Skin epidermis (tissue), 12 donors: ENCODE measurements around the gene MET.
A peak's percentile ranks its signal among the peaks of the same experiment; 100 is the strongest.

Source experiments
- H3K27ac ChIP-seq, 21 experiments: fragments of 200-600 bp; sonication (generic) in 11 of 21; one replicate each; pipeline ENCODE4 v1.5.0; 2020; ENCODE audit warnings: mild to moderate bottlenecking in 3 of 21, inconsistent platforms in 2 of 21, moderate library complexity in 2 of 21
- H3K4me3 ChIP-seq, 7 experiments: fragments of 200-600 bp; sonication (generic) in 2 of 7; one replicate each; pipeline ENCODE4 v1.5.0; 2020; ENCODE audit warnings: inconsistent platforms in 2 of 7, mild to moderate bottlenecking in 2 of 7, moderate library complexity in 1 of 7

The MET gene

GRCh38 chr7:116828281-116828680 lies 156.3 kb downstream of the MET start:
- H3K4me3 ChIP-seq: no peak overlapping the region
- H3K27ac ChIP-seq: no peak overlapping the region

GRCh38 chr7:116829041-116829440 lies 157.0 kb downstream of the MET start:
- Histone ChIP-seq H3K4me3 (no peak overlapping the region), H3K27ac (no peak overlapping the region)

GRCh38 chr7:116829493-116829892 lies 157.5 kb downstream of the MET start:
- no peak overlapping the region for H3K27ac ChIP-seq
- H3K4me3 ChIP-seq: no peak overlapping the region

- H3K4me3 ChIP-seq: no peak overlapping the region
- H3K27ac ChIP-seq: no peak overlapping the region
Measured at GRCh38 chr7:116832692-116833091, 160.7 kb downstream of the MET start.

- Histone ChIP-seq H3K4me3 (no peak overlapping the region), H3K27ac (no peak overlapping the region)
Measured at GRCh38 chr7:116834815-116835504, 163.0 kb downstream of the MET start.

GRCh38 chr7:116836048-116836447 lies 164.1 kb downstream of the MET start:
- Histone ChIP-seq H3K27ac (no peak overlapping the region), H3K4me3 (no peak overlapping the region)

- Histone ChIP-seq H3K27ac (no peak overlapping the region), H3K4me3 (no peak overlapping the region)
Measured at GRCh38 chr7:116836911-116837310, 164.9 kb downstream of the MET start.

GRCh38 chr7:116837586-116837985 lies 165.6 kb downstream of the MET start:
- no peak overlapping the region for H3K27ac ChIP-seq
- no peak overlapping the region for H3K4me3 ChIP-seq

GRCh38 chr7:116840256-116840655 lies 168.3 kb downstream of the MET start:
- Histone ChIP-seq H3K4me3 (no peak overlapping the region), H3K27ac (no peak overlapping the region)

- H3K4me3 ChIP-seq: no peak overlapping the region
- H3K27ac ChIP-seq: no peak overlapping the region
Measured at GRCh38 chr7:116842371-116842770, 170.4 kb downstream of the MET start.

- H3K4me3 ChIP-seq: peak overlapping the region in 1 of 7 experiments; percentile 27
Measured at GRCh38 chr7:116843378-116843777, 171.4 kb downstream of the MET start.

More at GRCh38 chr7:116843378-116843777, 171.4 kb downstream of the MET start:
- peak overlapping the region in 4 of 21 experiments; percentile 1 to 37 (median 22) for H3K27ac ChIP-seq
